NCI-H146 (cell line): ENCODE data around the gene SAV1.
A peak's percentile ranks its signal among the peaks of the same experiment; 100 is the strongest.
"Not testable (repeated sequence)": the region's sequence is repeated elsewhere in the genome, so short reads cannot be mapped to it uniquely, and the experiment has no call there.

Experiments
- DNase-seq: peaks from one replicate; lab custom pipeline; 2025; lab: John Stamatoyannopoulos, UW

The SAV1 gene

GRCh38 chr14:50667996-50668825, at the start of gene SAV1:
TSS of gene SAV1 (minus strand) at chr14:50668306. CDS start at chr14:50667967, 339 bp downstream.
- peak; percentile 80 for DNase-seq

- peak; percentile 82 for DNase-seq
These were observed 49.7 kb upstream of the SAV1 start for GRCh38 chr14:50717811-50718210.

- DNase-seq: peak; percentile 3
These were observed 46.5 kb upstream of the SAV1 start for GRCh38 chr14:50714450-50715073.

- DNase-seq: no peak
These were observed 42.9 kb upstream of the SAV1 start for GRCh38 chr14:50711043-50711442.

- no peak for DNase-seq
These were observed 37.0 kb upstream of the SAV1 start for GRCh38 chr14:50705026-50705593.

GRCh38 chr14:50704454-50705010, 36.4 kb upstream of the SAV1 start:
- DNase-seq: no peak

GRCh38 chr14:50697659-50698290, 29.7 kb upstream of the SAV1 start:
- no peak for DNase-seq

GRCh38 chr14:50694260-50694659, 26.2 kb upstream of the SAV1 start:
- not testable (repeated sequence) for DNase-seq

GRCh38 chr14:50688875-50689274, 20.8 kb upstream of the SAV1 start:
- DNase-seq: no peak

- no peak for DNase-seq
These were observed 11.6 kb upstream of the SAV1 start for GRCh38 chr14:50679674-50680073.

- DNase-seq: no peak
These were observed 10.1 kb upstream of the SAV1 start for GRCh38 chr14:50678163-50678562.

- no peak for DNase-seq
These were observed 9.5 kb upstream of the SAV1 start for GRCh38 chr14:50677527-50678063.

GRCh38 chr14:50676814-50677516, 8.9 kb upstream of the SAV1 start:
- DNase-seq: no peak

GRCh38 chr14:50675597-50675996, 7.5 kb upstream of the SAV1 start:
- no peak for DNase-seq

- DNase-seq: no peak
These were observed 2.8 kb upstream of the SAV1 start for GRCh38 chr14:50670866-50671256.

- DNase-seq: no peak
These were observed 2.2 kb upstream of the SAV1 start for GRCh38 chr14:50670196-50670865.

- no peak for DNase-seq
These were observed 1.4 kb upstream of the SAV1 start for GRCh38 chr14:50669441-50669986.

- no peak for DNase-seq
These were observed 679 bp upstream of the SAV1 start for GRCh38 chr14:50668826-50669143.

GRCh38 chr14:50667684-50667995, 466 bp downstream of the SAV1 start:
- peak; percentile 70 for DNase-seq

GRCh38 chr14:50666772-50667683, 1.1 kb downstream of the SAV1 start:
- DNase-seq: peak; percentile 22
